IMR-90 (cell line): Measurements from ENCODE around the gene MXD4. TPM values are rescaled to one million over a fixed set of nuclear protein-coding genes. Genes with fewer than 3 reads are reported as not detected.

Source experiments
- ATAC-seq: fragments of 200-7000 bp; cut with Tn5 transposase; 2 replicates; pipeline ENCODE4 v1.9.1; 2020; ENCODE audit warnings: low read depth, mild to moderate bottlenecking, moderate library complexity
- BruUV-seq: library from RNA; stranded (reverse); fragments of 400-500 nt; replicated peaks from 2 replicates; lab custom pipeline; 2021; lab: Mats Ljungman, UMichigan
- CTCF ChIA-PET: fragments of 300-600 bp; formaldehyde crosslinking; extraction: SDS; loops from one replicate; lab custom pipeline; 2021; ENCODE audit warnings: antibody characterized with exemption; lab: Yijun Ruan, JAX
- POLR2A ChIA-PET: fragments of 300-600 bp; sonication (Branson Sonifier 250); formaldehyde crosslinking; loops from one replicate; lab custom pipeline; 2022; ENCODE audit warnings: antibody characterized with exemption; ENCODE audit not compliant: unreplicated experiment; lab: Charles Lee
- DNase-seq: peaks from one replicate; pipeline ENCODE4 v3.0.0; 2013
- H2AFZ ChIP-seq: replicated peaks from 2 replicates; pipeline ENCODE3; 2013; ENCODE audit warnings: low read length, mild to moderate bottlenecking; ENCODE audit not compliant: poor library complexity
- H2AK5ac ChIP-seq: 2 replicates; pipeline ENCODE4 v1.6.1; 2013; ENCODE audit warnings: low read depth, low read length, inconsistent platforms
- H2AK9ac ChIP-seq: replicated peaks from 2 replicates; pipeline ENCODE3; 2013; ENCODE audit warnings: mild to moderate bottlenecking, low read depth, low read length, moderate library complexity; ENCODE audit not compliant: poor library complexity
- H2BK120ac ChIP-seq: 2 replicates; pipeline ENCODE4 v1.6.1; 2013; ENCODE audit warnings: low read depth, low read length, inconsistent platforms
- H2BK15ac ChIP-seq: 3 replicates; pipeline ENCODE4 v1.6.1; 2013; ENCODE audit warnings: low read depth, low read length, inconsistent platforms
- H2BK20ac ChIP-seq: 2 replicates; pipeline ENCODE4 v1.6.1; 2013; ENCODE audit warnings: low read depth, mild to moderate bottlenecking, inconsistent platforms, low read length, moderate library complexity
- H2BK5ac ChIP-seq: 2 replicates; pipeline ENCODE4 v1.6.1; 2013; ENCODE audit warnings: mild to moderate bottlenecking, low read depth, low read length, inconsistent platforms; ENCODE audit not compliant: poor library complexity, severe bottlenecking
- H3K14ac ChIP-seq: replicated peaks from 2 replicates; pipeline ENCODE4 v1.6.1; 2013; ENCODE audit warnings: low read depth, low read length, inconsistent platforms
- H3K18ac ChIP-seq: 2 replicates; pipeline ENCODE4 v1.6.1; 2013; ENCODE audit warnings: low read depth, low read length, control low read depth
- H3K23ac ChIP-seq: 2 replicates; pipeline ENCODE4 v1.6.1; 2013; ENCODE audit warnings: low read depth, low read length, inconsistent platforms
- H3K27ac ChIP-seq: 2 replicates; pipeline ENCODE4 v1.5.1; 2013; ENCODE audit warnings: mild to moderate bottlenecking, control low read depth, low read length; ENCODE audit not compliant: insufficient read depth
- H3K27me3 ChIP-seq: 2 replicates; pipeline ENCODE4 v1.6.1; 2013; ENCODE audit warnings: low read length; ENCODE audit not compliant: control insufficient read depth, insufficient read depth
- H3K36me3 ChIP-seq: 2 replicates; pipeline ENCODE4 v1.6.1; 2013; ENCODE audit warnings: low read length, mixed read lengths; ENCODE audit not compliant: control insufficient read depth, insufficient read depth
- H3K4ac ChIP-seq: 2 replicates; pipeline ENCODE4 v1.6.1; 2013; ENCODE audit warnings: low read depth, low read length, inconsistent platforms
- H3K4me1 ChIP-seq: 2 replicates; pipeline ENCODE4 v1.6.1; 2013; ENCODE audit warnings: low read length, mixed read lengths; ENCODE audit not compliant: control insufficient read depth, insufficient read depth
- H3K4me2 ChIP-seq: 2 replicates; pipeline ENCODE4 v1.6.1; 2013; ENCODE audit warnings: low read depth, mild to moderate bottlenecking, control low read depth, low read length, moderate library complexity
- H3K4me3 ChIP-seq: 2 replicates; pipeline ENCODE4 v1.5.1; 2013; ENCODE audit warnings: low read depth, mild to moderate bottlenecking, control low read depth, low read length, moderate library complexity; ENCODE audit not compliant: insufficient read depth
- H3K56ac ChIP-seq: 2 replicates; pipeline ENCODE4 v1.6.1; 2013; ENCODE audit warnings: low read length, inconsistent platforms; ENCODE audit not compliant: insufficient read depth; ENCODE audit errors: extremely low read depth
- H3K79me1 ChIP-seq, 2 experiments: 2 replicates each; pipeline ENCODE4 v1.6.1; 2013; ENCODE audit warnings: low read length in 2 of 2, inconsistent platforms in 1 of 2, low read depth in 1 of 2
- H3K9ac ChIP-seq: 2 replicates; pipeline ENCODE4 v1.6.1; 2013; ENCODE audit warnings: low read depth, low read length, control low read depth
- H3K9me1 ChIP-seq: 2 replicates; pipeline ENCODE4 v1.6.1; 2013; ENCODE audit warnings: low read length, inconsistent platforms; ENCODE audit not compliant: insufficient read depth
- H3K9me3 ChIP-seq: 2 replicates; pipeline ENCODE4 v1.6.1; 2013; ENCODE audit warnings: low read length; ENCODE audit not compliant: control insufficient read depth, insufficient read depth
- H4K20me1 ChIP-seq: 2 replicates; pipeline ENCODE4 v1.6.1; 2013; ENCODE audit warnings: low read length, inconsistent platforms; ENCODE audit not compliant: insufficient read depth
- H4K5ac ChIP-seq: 2 replicates; pipeline ENCODE4 v1.6.1; 2013; ENCODE audit warnings: mild to moderate bottlenecking, low read depth, low read length, control low read depth
- H4K8ac ChIP-seq, 2 experiments: 2 replicates each; pipeline ENCODE4 v1.6.1; 2013; ENCODE audit warnings: low read depth in 2 of 2, low read length in 2 of 2, control low read depth in 1 of 2, inconsistent platforms in 1 of 2
- H4K91ac ChIP-seq: 2 replicates; pipeline ENCODE4 v1.6.1; 2013; ENCODE audit warnings: low read depth, low read length, inconsistent platforms; ENCODE audit not compliant: insufficient read depth
- BHLHE40 ChIP-seq: fragments of 150-350 bp; IDR thresholded peaks from 2 replicates; pipeline ENCODE4 v1.6.1; 2016; ENCODE audit warnings: mild to moderate bottlenecking, low read depth, low read length
- CEBPB ChIP-seq: IDR thresholded peaks from 2 replicates; pipeline ENCODE4 v1.6.1; 2012; ENCODE audit warnings: low read depth, low read length, improper control_type of control experiment
- CHD1 ChIP-seq: IDR thresholded peaks from 2 replicates; pipeline ENCODE4 v1.6.1; 2012; ENCODE audit warnings: low read depth, low read length, improper control_type of control experiment
- FOS ChIP-seq: fragments of 150-350 bp; IDR thresholded peaks from 2 replicates; pipeline ENCODE4 v1.6.1; 2016; ENCODE audit warnings: low read depth, low read length
- MAFK ChIP-seq: IDR thresholded peaks from 2 replicates; pipeline ENCODE4 v1.6.1; 2012; ENCODE audit warnings: low read depth, low read length, improper control_type of control experiment
- MAZ ChIP-seq: IDR thresholded peaks from 2 replicates; pipeline ENCODE4 v1.6.1; 2012; ENCODE audit warnings: low read depth, mild to moderate bottlenecking, low read length, improper control_type of control experiment, moderate library complexity, borderline replicate concordance
- MXI1 ChIP-seq: IDR thresholded peaks from 2 replicates; pipeline ENCODE4 v1.6.1; 2012; ENCODE audit warnings: low read depth, mild to moderate bottlenecking, low read length, moderate library complexity, borderline replicate concordance
- NFE2L2 ChIP-seq: fragments of 150-350 bp; IDR thresholded peaks from 2 replicates; pipeline ENCODE4 v1.6.1; 2016; ENCODE audit warnings: low read depth, mild to moderate bottlenecking, low read length
- POLR2A ChIP-seq: IDR thresholded peaks from 2 replicates; pipeline ENCODE4 v1.6.1; 2012; ENCODE audit warnings: mild to moderate bottlenecking, low read depth, low read length
- RAD21 ChIP-seq: IDR thresholded peaks from 2 replicates; pipeline ENCODE4 v1.6.1; 2012; ENCODE audit warnings: low read length, improper control_type of control experiment
- RCOR1 ChIP-seq: IDR thresholded peaks from 2 replicates; pipeline ENCODE4 v1.6.1; 2012; ENCODE audit warnings: mild to moderate bottlenecking, low read length, improper control_type of control experiment; ENCODE audit not compliant: insufficient replicate concordance
- RFX5 ChIP-seq: IDR thresholded peaks from 2 replicates; pipeline ENCODE4 v1.8.0; 2012; ENCODE audit warnings: low read depth, mild to moderate bottlenecking, low read length, moderate library complexity
- SMC3 ChIP-seq: fragments of 150-350 bp; IDR thresholded peaks from 2 replicates; pipeline ENCODE4 v1.6.1; 2016; ENCODE audit warnings: low read depth, mild to moderate bottlenecking, antibody characterized with exemption, low read length, moderate library complexity
- WGBS, 2 experiments: methylation state at CpG; one replicate each; pipeline versions ENCODE4 v1.1.5 to v1.1.7; 2013; ENCODE audit warnings: missing lambda C conversion rate in 2 of 2; ENCODE audit not compliant: insufficient read length in 1 of 2; ENCODE audit errors: extremely low coverage in 2 of 2; 5-methylcytosine and 5-hydroxymethylcytosine counted together
- dilution Hi-C: fragments of 300-500 bp; cut with HindIII; formaldehyde crosslinking; loops from one replicate; pipeline ENCODE4 v1.14.3; 2018; ENCODE audit warnings: low sequenced_read_pairs; ENCODE audit not compliant: unreplicated experiment
- in situ Hi-C: fragments of 300-500 bp; cut with MboI; formaldehyde crosslinking; loops from 3 replicates; pipeline ENCODE4 v1.14.3; 2019; ENCODE audit warnings: low sequenced_read_pairs, inconsistent platforms, mixed read lengths
- intact Hi-C: fragments of 100-400 bp; cut with micrococcal nuclease; formaldehyde crosslinking; loops from 2 replicates; pipeline ENCODE4 v1.10.0; 2022
- polyA plus RNA-seq, 3 experiments: library from polyadenylated mRNA; depleted of rRNA; stranded (reverse); fragments of >200 nt; gene quantifications; 2 replicates each; pipeline ENCODE4 v1.2.3, GENCODE V29; 2012; ENCODE audit warnings: low replicate concordance in 1 of 3
- total RNA-seq: library from RNA; depleted of rRNA; stranded (reverse); fragments of >200 nt; gene quantifications from 2 replicates; pipeline ENCODE4 v1.2.3, GENCODE V29; 2012
- TF ChIP-seq, protein P1 (sequence below): conservative IDR thresholded peaks from 2 replicates; pipeline ENCODE4 v1.5.1; 2012; ENCODE audit warnings: mild to moderate bottlenecking, low read depth, low read length, improper control_type of control experiment
- TF ChIP-seq, protein P2 (sequence below): fragments of 150-350 bp; IDR thresholded peaks from 2 replicates; pipeline ENCODE4 v1.6.1; 2017; ENCODE audit warnings: mild to moderate bottlenecking, antibody characterized with exemption, low read length, low read depth
- TF ChIP-seq, protein P3 (sequence below): fragments of 150-350 bp; IDR thresholded peaks from 2 replicates; pipeline ENCODE4 v1.6.1; 2016; ENCODE audit warnings: low read depth, mild to moderate bottlenecking, low read length, moderate library complexity, borderline replicate concordance

MXD4 gene
- total and polyA plus RNA-seq, 2 of the 4 experiments (the other 2 are of a cell fraction), result 22.8 to 54.4 TPM

DNA sequence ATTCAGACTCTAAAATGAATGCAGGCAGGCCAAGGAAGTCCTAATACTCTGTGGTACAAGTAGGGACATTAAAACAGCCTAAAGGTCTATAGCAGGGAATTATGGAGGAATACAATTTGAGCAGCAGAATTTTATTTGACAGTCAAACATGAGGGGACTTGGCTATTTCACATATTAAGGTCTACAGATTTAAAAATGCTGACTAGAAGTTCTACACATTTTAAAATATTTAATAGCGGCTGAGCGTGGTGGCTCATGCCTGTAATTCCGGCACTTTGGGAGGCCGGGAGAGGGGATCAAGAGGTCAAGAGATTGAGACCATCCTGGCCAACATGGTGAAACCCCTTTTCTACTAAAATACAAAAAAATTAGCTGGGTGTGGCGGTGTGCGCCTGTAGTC lies 30.8 kb downstream of the MXD4 start:
- Histone ChIP-seq H3K9me3 (no peaks in the 10 kb centered on the region), H3K14ac (no peak overlapping the region), H4K20me1 (no peaks in the 10 kb centered on the region), H4K91ac (no peak overlapping the region), H3K27ac (no peak overlapping the region), H3K4ac (no peak overlapping the region), H3K56ac (no peak overlapping the region), H3K9me1 (no peaks in the 10 kb centered on the region), H3K9ac (no peak overlapping the region), H2BK120ac (no peak overlapping the region), H2BK15ac (no peak overlapping the region), H3K23ac (no peak overlapping the region), H3K79me1 (peaks cover 0 to 4% of the 10 kb centered on the region in 2 experiments; a peak in 2 of 4 replicates), H3K4me3 (no peak overlapping the region), H3K27me3 (no peaks in the 10 kb centered on the region), H3K4me2 (no peak overlapping the region), H3K18ac (no peak overlapping the region), H3K36me3 (peaks cover 3% of the 10 kb centered on the region), H4K5ac (no peak overlapping the region), H2BK20ac (no peak overlapping the region), H2BK5ac (no peak overlapping the region), H2AFZ (no peak overlapping the region), H2AK9ac (no peak overlapping the region), H3K4me1 (no peaks in the 10 kb centered on the region), H2AK5ac (no peak overlapping the region), H4K8ac (no peak overlapping the region)
- in situ Hi-C loops (no loop called here), intact Hi-C loops (no loop called here), dilution Hi-C loops (no loop called here)
- ChIA-PET CTCF (no interaction called here), POLR2A (no interaction called here)
- no CpG with 5 or more reads among the region's 6 CpGs for WGBS, 2 experiments
- TF ChIP-seq NFE2L2 (no peak), RAD21 (no peak), CHD1 (no peak), RCOR1 (no peak), BHLHE40 (no peak), MAZ (no peak), RFX5 (no peak), MAFK (no peak), SMC3 (no peak), MXI1 (no peak), CEBPB (no peak), FOS (no peak), POLR2A (no peak)
- TF ChIP-seq, protein P1, sequence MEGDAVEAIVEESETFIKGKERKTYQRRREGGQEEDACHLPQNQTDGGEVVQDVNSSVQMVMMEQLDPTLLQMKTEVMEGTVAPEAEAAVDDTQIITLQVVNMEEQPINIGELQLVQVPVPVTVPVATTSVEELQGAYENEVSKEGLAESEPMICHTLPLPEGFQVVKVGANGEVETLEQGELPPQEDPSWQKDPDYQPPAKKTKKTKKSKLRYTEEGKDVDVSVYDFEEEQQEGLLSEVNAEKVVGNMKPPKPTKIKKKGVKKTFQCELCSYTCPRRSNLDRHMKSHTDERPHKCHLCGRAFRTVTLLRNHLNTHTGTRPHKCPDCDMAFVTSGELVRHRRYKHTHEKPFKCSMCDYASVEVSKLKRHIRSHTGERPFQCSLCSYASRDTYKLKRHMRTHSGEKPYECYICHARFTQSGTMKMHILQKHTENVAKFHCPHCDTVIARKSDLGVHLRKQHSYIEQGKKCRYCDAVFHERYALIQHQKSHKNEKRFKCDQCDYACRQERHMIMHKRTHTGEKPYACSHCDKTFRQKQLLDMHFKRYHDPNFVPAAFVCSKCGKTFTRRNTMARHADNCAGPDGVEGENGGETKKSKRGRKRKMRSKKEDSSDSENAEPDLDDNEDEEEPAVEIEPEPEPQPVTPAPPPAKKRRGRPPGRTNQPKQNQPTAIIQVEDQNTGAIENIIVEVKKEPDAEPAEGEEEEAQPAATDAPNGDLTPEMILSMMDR, result no peak
- TF ChIP-seq, protein P2, sequence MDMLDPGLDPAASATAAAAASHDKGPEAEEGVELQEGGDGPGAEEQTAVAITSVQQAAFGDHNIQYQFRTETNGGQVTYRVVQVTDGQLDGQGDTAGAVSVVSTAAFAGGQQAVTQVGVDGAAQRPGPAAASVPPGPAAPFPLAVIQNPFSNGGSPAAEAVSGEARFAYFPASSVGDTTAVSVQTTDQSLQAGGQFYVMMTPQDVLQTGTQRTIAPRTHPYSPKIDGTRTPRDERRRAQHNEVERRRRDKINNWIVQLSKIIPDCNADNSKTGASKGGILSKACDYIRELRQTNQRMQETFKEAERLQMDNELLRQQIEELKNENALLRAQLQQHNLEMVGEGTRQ, result no peak
- TF ChIP-seq, protein P3, sequence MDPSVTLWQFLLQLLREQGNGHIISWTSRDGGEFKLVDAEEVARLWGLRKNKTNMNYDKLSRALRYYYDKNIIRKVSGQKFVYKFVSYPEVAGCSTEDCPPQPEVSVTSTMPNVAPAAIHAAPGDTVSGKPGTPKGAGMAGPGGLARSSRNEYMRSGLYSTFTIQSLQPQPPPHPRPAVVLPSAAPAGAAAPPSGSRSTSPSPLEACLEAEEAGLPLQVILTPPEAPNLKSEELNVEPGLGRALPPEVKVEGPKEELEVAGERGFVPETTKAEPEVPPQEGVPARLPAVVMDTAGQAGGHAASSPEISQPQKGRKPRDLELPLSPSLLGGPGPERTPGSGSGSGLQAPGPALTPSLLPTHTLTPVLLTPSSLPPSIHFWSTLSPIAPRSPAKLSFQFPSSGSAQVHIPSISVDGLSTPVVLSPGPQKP, result no peak
- BruUV-seq, result no TSS peak
- DNase-seq (no peak), ATAC-seq (no peak)
